Stomach (tissue), 9 donors: ENCODE results near the gene PRLR. TPM values are rescaled to one million over a fixed set of nuclear protein-coding genes. Genes with fewer than 3 reads are reported as not detected.

Experiments
- DNase-seq, 2 donors: peaks; one replicate each; pipeline versions ENCODE4 v3.0.0 to v3.0.0-alpha.2; 2013 to 2019
- H3K27ac ChIP-seq, 5 donors: fragments of 200-600 bp in 4 of 5; sonication (generic) in 4 of 5; one replicate each; pipeline ENCODE4 v1.5.1; 2013 to 2019; ENCODE audit warnings: mild to moderate bottlenecking in 1 of 5, moderate library complexity in 1 of 5
- H3K27me3 ChIP-seq, 3 donors: fragments of 200-600 bp; sonication (generic); one replicate each; pipeline ENCODE4 v1.5.1; 2017 to 2019; ENCODE audit warnings: mixed run types in 1 of 3
- H3K36me3 ChIP-seq, 4 donors: fragments of 200-600 bp; sonication (generic); 1 replicate in 3 of 4; 2 replicates in 1 of 4; pipeline ENCODE4 v1.5.1; 2016 to 2019
- H3K4me1 ChIP-seq, 4 donors: fragments of 200-600 bp; sonication (generic); one replicate each; pipeline ENCODE4 v1.5.1; 2016 to 2019
- H3K4me3 ChIP-seq, 4 donors: fragments of 200-600 bp; sonication (generic) in 3 of 4; one replicate each; pipeline ENCODE4 v1.5.1; 2016 to 2019; ENCODE audit warnings: mild to moderate bottlenecking in 1 of 4
- H3K9me3 ChIP-seq, 4 donors: fragments of 200-600 bp; sonication (generic); one replicate each; pipeline ENCODE4 v1.5.1; 2016 to 2019
- CTCF ChIP-seq, 7 experiments: fragments of 450-650 bp in 4 of 7; fragments of 200-600 bp in 3 of 7; sonication (generic) in 3 of 7; IDR thresholded peaks; one replicate each; pipeline ENCODE4 v1.5.1; 2016 to 2019; ENCODE audit warnings: antibody characterized with exemption in 7 of 7, control low read depth in 2 of 7, mild to moderate bottlenecking in 1 of 7
- EP300 ChIP-seq: sonication (generic); formaldehyde crosslinking; IDR thresholded peaks from one replicate; pipeline ENCODE4 v1.6.1; 2017; ENCODE audit warnings: antibody characterized with exemption
- POLR2A ChIP-seq, 4 donors: fragments of 450-650 bp; IDR thresholded peaks; one replicate each; pipeline ENCODE4 v1.6.1; 2016; ENCODE audit warnings: antibody characterized with exemption in 4 of 4, control low read depth in 2 of 4, mild to moderate bottlenecking in 1 of 4, moderate library complexity in 1 of 4
- POLR2AphosphoS5 ChIP-seq, 3 donors: sonication (generic); formaldehyde crosslinking; IDR thresholded peaks; one replicate each; pipeline ENCODE4 v1.6.1; 2016; ENCODE audit warnings: antibody characterized with exemption in 3 of 3
- WGBS, 5 donors: extraction: QIAGEN DNeasy Blood & Tissue Kit in 3 of 5; methylation state at CpG; one replicate each; pipeline versions ENCODE4 v1.1.5 to v1.1.7; 2013 to 2018; 5-methylcytosine and 5-hydroxymethylcytosine counted together
- intact Hi-C: fragments of 100-400 bp; cut with DNase I; formaldehyde crosslinking; loops from one replicate; pipeline ENCODE4 v1.15.1; 2023; ENCODE audit warnings: low total_unique reads
- polyA plus RNA-seq, 3 donors: library from polyadenylated mRNA; stranded (reverse); fragments of 200-250 nt; gene quantifications; one replicate each; pipeline ENCODE4 v1.2.3, GENCODE V29; 2013
- total RNA-seq, 5 donors: library from RNA; depleted of rRNA; stranded (reverse); fragments of >200 nt; gene quantifications; one replicate each; pipeline versions ENCODE4 v1.1.0 to v1.2.3, GENCODE V29; 2014 to 2016
- donor health status: healthy with polysubstance abuse.
- donor health status: Bipolar disorder and iron deficiency.
- donor health status: healthy.

The PRLR gene
- total and polyA plus RNA-seq, 8 donors, result 0.56 to 33.2 (median 4.5) TPM; not detected in 1

- no peak overlapping the region for H3K27ac ChIP-seq
- TF ChIP-seq EP300, result no peak
- no peaks in the 10 kb centered on the region for H3K9me3 ChIP-seq
- peaks cover 0 to 6% (median 0%) of the 10 kb centered on the region in 4 donors for H3K4me1 ChIP-seq
- DNase-seq, result no peak
- intact Hi-C loops, result no loop called here
- H3K27me3 ChIP-seq, result no peaks in the 10 kb centered on the region
- no peaks in the 10 kb centered on the region for H3K36me3 ChIP-seq
- 56 to 91% (median 66%) methylated on average over 3 of the region's 3 CpGs for WGBS, 5 donors
- no peak overlapping the region for H3K4me3 ChIP-seq
These were observed 17.9 kb downstream of the PRLR start for GRCh38 chr5:35212122-35212982.

DNA sequence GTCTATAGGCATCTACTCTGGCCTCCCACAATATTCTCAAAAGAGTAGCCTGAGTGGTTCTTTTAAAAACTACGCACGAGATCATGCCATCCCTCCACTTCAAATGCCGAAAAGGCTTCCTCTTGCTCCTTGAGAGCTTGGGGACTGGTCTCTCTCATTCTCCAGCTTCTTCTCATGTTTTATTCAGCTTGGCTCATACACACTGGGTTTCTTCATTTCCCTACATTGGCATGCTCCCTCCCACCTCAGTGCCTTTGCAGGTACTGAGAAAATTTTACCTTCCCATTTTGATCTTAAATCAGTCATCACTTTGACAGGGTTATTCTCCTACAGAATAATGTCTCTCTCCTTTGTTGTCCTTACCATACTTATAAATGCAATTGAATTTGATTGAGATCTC lies 20.4 kb downstream of the PRLR start:
- Histone ChIP-seq H3K9me3 (no peaks in the 10 kb centered on the region), H3K36me3 (no peaks in the 10 kb centered on the region), H3K4me3 (no peak overlapping the region), H3K27ac (no peak overlapping the region), H3K27me3 (no peaks in the 10 kb centered on the region), H3K4me1 (peaks cover 0 to 6% (median 0%) of the 10 kb centered on the region in 4 donors)
- intact Hi-C loops, result no loop called here
- WGBS, 5 donors, result 94 to 99% (median 95%) methylated on average over 3 of the region's 3 CpGs
- DNase-seq, result no peak
- no peak for TF ChIP-seq POLR2AphosphoS5 (IDR thresholded peaks at IDR 0.05)

DNA sequence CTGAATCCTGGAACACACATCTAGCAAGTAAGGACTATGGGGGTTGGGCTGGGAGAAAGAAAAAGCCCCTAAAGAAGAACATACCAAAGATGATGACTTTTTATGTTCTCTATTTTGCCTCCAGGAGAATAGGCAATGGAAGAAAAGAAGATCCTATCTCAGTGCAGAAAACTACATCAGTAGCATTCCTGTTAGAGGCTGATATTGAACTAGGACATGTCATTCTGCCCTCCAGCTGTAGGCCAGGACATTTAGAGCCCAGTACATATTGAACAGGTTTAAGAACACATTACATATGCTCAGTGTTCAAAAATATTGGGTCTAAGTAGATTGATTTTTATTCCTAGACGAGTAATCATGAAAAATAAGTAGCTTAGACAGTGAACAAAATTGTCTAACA lies 24.7 kb downstream of the PRLR start:
- no peak overlapping the region for H3K4me3 ChIP-seq
- no peaks in the 10 kb centered on the region for H3K36me3 ChIP-seq
- no peak for TF ChIP-seq POLR2AphosphoS5 (IDR thresholded peaks at IDR 0.05)
- no peak for TF ChIP-seq POLR2A (IDR thresholded peaks at IDR 0.05)
- no peak for TF ChIP-seq EP300
- no peak for TF ChIP-seq CTCF (IDR thresholded peaks at IDR 0.05)
- WGBS, 5 donors, result 57 to 85% (median 83%) methylated on average over 1 of the region's 1 CpG
- H3K27ac ChIP-seq, result no peak overlapping the region
- no peak for DNase-seq
- intact Hi-C loops, result no loop called here
- no peaks in the 10 kb centered on the region for H3K4me1 ChIP-seq
- no peaks in the 10 kb centered on the region for H3K27me3 ChIP-seq
- H3K9me3 ChIP-seq, result no peaks in the 10 kb centered on the region

DNA sequence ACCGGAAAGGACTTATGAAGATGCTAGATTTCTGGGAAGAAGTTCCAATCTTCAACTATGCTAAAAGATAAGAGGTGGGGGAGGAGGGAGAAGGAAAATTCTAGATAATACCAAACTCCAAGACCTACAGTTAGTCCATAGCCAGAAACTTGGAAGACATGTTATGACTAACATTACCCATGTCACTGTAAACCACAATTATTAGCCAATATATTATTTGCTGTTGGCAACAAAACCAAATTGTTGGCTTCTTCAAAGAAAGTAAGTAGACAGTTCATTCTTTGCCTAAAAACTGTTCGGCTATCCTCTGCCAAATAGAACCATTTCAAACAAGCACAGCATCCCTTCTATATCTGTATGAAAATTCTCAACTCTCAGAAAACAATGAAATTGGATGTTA lies 25.1 kb downstream of the PRLR start:
- H3K27ac ChIP-seq, result no peak overlapping the region
- H3K4me1 ChIP-seq, result no peaks in the 10 kb centered on the region
- no peaks in the 10 kb centered on the region for H3K36me3 ChIP-seq
- no peak for DNase-seq
- intact Hi-C loops, result no loop called here
- no peaks in the 10 kb centered on the region for H3K9me3 ChIP-seq
- 82 to 94% (median 85%) methylated on average over 2 of the region's 2 CpGs for WGBS, 5 donors
- H3K27me3 ChIP-seq, result no peaks in the 10 kb centered on the region
- TF ChIP-seq EP300 (no peak), POLR2A (IDR thresholded peaks at IDR 0.05) (no peak), CTCF (IDR thresholded peaks at IDR 0.05) (no peak), POLR2AphosphoS5 (IDR thresholded peaks at IDR 0.05) (no peak)
- no peak overlapping the region for H3K4me3 ChIP-seq

GRCh38 chr5:35203403-35203802 lies 26.9 kb downstream of the PRLR start:
- no peaks in the 10 kb centered on the region for H3K9me3 ChIP-seq
- no peaks in the 10 kb centered on the region for H3K36me3 ChIP-seq
- H3K4me3 ChIP-seq, result no peak overlapping the region
- no peaks in the 10 kb centered on the region for H3K27me3 ChIP-seq
- H3K27ac ChIP-seq, result no peak overlapping the region
- intact Hi-C loops, result no loop called here
- no peak for DNase-seq
- TF ChIP-seq POLR2AphosphoS5 (IDR thresholded peaks at IDR 0.05) (no peak), POLR2A (IDR thresholded peaks at IDR 0.05) (no peak)
- WGBS, 5 donors, result 80 to 100% (median 89%) methylated on average over 1 of the region's 1 CpG
- H3K4me1 ChIP-seq, result peaks cover 7 to 9% (median 9%) of the 10 kb centered on the region in 4 donors
